GM08714 (cell line): ENCODE measurements around the gene HCFC1R1.

Experiments
- H3K4me3 ChIP-seq: fragments of 200-500 bp; sonication (Bioruptor generic); 2 replicates; pipeline ENCODE4 v1.5.1; 2014; ENCODE audit warnings: mild to moderate bottlenecking, low read length, inconsistent platforms
- ZNF274 ChIP-seq: IDR thresholded peaks from 2 replicates; pipeline ENCODE4 v1.6.1; 2012; ENCODE audit warnings: mild to moderate bottlenecking, low read depth, low read length

The HCFC1R1 gene

GRCh38 chr16:2977440-2977839 lies 46.3 kb downstream of the HCFC1R1 start:
- TF ChIP-seq ZNF274, result no peak
- H3K4me3 ChIP-seq, result no peak overlapping the region

DNA sequence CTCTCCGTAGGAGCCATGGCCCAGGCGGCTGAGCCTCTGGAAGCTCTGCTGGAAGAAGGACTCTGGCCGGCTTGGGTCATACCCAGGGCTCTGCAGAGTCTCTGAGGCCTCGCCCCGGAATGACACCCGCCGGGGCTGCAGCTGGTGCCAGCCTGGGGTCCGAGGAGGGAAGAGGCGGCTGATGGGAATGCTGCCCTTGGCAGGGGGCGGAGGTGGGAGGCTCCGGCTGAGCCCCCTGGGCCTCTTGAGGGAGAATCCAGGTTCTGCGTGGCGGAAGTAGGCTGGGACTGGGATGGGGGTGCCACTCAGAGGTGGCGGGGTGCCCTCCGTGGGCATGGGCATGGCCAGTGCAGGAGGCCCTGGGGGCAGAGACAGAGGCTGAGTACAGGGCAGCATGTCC lies 47.1 kb downstream of the HCFC1R1 start:
- no peak overlapping the region for H3K4me3 ChIP-seq
- no peak for TF ChIP-seq ZNF274

GRCh38 chr16:2976201-2976600 lies 47.5 kb downstream of the HCFC1R1 start:
- no peak for TF ChIP-seq ZNF274
- H3K4me3 ChIP-seq, result no peak overlapping the region

- TF ChIP-seq ZNF274, result no peak
- no peak overlapping the region for H3K4me3 ChIP-seq
Observed at GRCh38 chr16:2975161-2975795, 48.5 kb downstream of the HCFC1R1 start.

DNA sequence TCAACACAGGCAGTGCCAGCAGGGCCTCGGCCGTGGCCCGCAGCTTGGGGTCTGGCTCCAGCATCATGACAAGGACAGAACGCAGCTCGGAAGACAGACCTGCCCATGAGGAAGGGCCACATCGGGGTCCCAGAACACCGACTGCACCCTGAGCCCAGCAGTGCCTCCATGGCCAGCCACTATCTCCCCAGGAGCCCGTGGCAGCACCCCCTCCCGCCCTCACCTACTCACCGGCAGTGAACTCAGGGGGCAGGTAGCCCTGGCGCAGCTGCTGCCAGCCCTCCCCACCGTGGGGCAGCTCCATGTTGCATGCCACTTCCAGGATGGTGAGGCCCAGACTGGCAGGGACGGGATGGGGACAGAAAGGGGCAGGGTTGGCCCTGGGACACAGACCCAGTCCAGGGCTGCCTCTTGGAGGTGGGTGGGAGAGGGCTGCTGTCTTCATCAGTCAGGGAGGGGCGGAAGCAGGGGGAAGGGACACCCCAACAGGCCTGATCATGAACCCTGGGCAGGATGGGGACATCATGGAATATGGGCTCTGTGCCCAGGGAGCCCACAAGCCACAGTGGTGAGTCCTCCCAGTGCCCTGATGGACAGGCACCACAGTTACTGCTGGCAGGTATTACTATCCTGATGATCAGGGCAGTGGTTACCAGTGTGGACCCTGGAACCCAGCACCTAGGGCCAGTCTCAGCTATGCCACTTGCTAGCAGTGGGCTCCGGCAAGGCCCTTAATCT lies 49.3 kb downstream of the HCFC1R1 start:
- no peak for TF ChIP-seq ZNF274
- H3K4me3 ChIP-seq, result no peak overlapping the region

GRCh38 chr16:2973605-2974318 lies 50.0 kb downstream of the HCFC1R1 start:
- no peak for TF ChIP-seq ZNF274
- no peak overlapping the region for H3K4me3 ChIP-seq

DNA sequence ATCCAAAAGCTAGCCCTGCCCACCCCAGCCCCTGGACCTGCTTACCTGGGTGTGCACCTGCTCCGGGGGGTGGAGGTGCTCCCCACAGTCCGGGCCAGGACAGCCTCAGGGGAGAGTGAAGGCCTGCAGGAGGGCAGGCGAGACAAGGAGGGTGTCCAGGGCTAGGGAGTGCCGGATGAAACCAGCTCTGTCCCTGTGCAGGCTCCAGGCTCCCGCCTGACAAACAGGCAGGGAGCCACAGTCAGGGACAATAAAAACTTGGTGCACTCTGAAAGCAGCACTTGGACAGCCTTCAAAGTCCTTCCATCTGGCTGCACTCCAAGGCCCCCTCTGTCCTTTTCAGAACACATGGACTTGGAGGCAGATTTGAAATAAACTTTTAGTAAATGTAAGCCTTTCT lies 50.6 kb downstream of the HCFC1R1 start:
- TF ChIP-seq ZNF274, result no peak

More for the DNA sequence above, 50.6 kb downstream of the HCFC1R1 start:
- H3K4me3 ChIP-seq, result no peak overlapping the region
